Measurements from ENCODE around the gene PSRC1. TPM values are rescaled to one million over a fixed set of nuclear protein-coding genes. Genes with fewer than 3 reads are reported as not detected.

The PSRC1 gene
- total RNA-seq, 1 experiment from 2014 or later = 68.4 TPM

GRCh38 chr1:109295712-109296415 lies 12.9 kb upstream of the PSRC1 start:
- TF ChIP-seq JAZF1 (CRISPR knock-in tag; IDR thresholded peaks at IDR 0.05) (no peak), TCF7 (CRISPR knock-in tag; IDR thresholded peaks at IDR 0.05; ENCODE audit: low read depth) (no peak), ATF3 (CRISPR knock-in tag; conservative IDR thresholded peaks at IDR 0.05) (no peak), SOX15 (CRISPR knock-in tag; IDR thresholded peaks at IDR 0.05) (no peak), ZNF219 (CRISPR knock-in tag; IDR thresholded peaks at IDR 0.05; ENCODE audit: borderline replicate concordance) (no peak), SP1 (CRISPR knock-in tag; conservative IDR thresholded peaks at IDR 0.05) (no peak), GRHL2 (CRISPR knock-in tag; IDR thresholded peaks at IDR 0.05; ENCODE audit: insufficient replicate concordance, severe bottlenecking) (no peak), AFF4 (CRISPR knock-in tag; IDR thresholded peaks at IDR 0.05; ENCODE audit: borderline replicate concordance) (no peak), ZNF263 (CRISPR knock-in tag; IDR thresholded peaks at IDR 0.05; ENCODE audit: low read depth) (no peak), ZNF121 (CRISPR knock-in tag; IDR thresholded peaks at IDR 0.05) (no peak), ZNF396 (CRISPR knock-in tag; IDR thresholded peaks at IDR 0.05; ENCODE audit: borderline replicate concordance) (no peak), NFYB (CRISPR knock-in tag; conservative IDR thresholded peaks at IDR 0.05; ENCODE audit: low read depth) (no peak)
- CTCF ChIA-PET = interaction anchor here (0.5 to 2.1 kb wide), 15 partner anchors 9 to 237 kb away, joined by 3 to 19 read pairs (median 4); partner anchors contain the start of genes CELSR2, MYBPHL, PSRC1 and SARS1
- DNase-seq (ENCODE audit: low spot score) = no peak
- H3K27ac Mint-ChIP-seq = no peak overlapping the region
- H3K4me3 Mint-ChIP-seq = no peak overlapping the region
- POLR2A ChIA-PET = interaction anchor here (1.5 to 2.2 kb wide), 2 partner anchors 10 to 13 kb away, joined by 6 to 12 read pairs; partner anchors contain the start of gene PSRC1
- H3K27me3 Mint-ChIP-seq (ENCODE audit: low read depth) = no peaks in the 10 kb centered on the region
- H3K4me1 Mint-ChIP-seq = peaks cover 15% of the 10 kb centered on the region
- peak; percentile 63 for ATAC-seq
- no peaks in the 10 kb centered on the region for H3K36me3 Mint-ChIP-seq
- no peaks in the 10 kb centered on the region for H3K9me3 Mint-ChIP-seq

- Mint-ChIP-seq H3K4me1 (peaks cover 13% of the 10 kb centered on the region), H3K36me3 (no peaks in the 10 kb centered on the region), H3K27ac (no peak overlapping the region), H3K4me3 (no peak overlapping the region), H3K9me3 (no peaks in the 10 kb centered on the region), H3K27me3 (ENCODE audit: low read depth) (no peaks in the 10 kb centered on the region)
- no peak for DNase-seq (ENCODE audit: low spot score)
- no peak for TF ChIP-seq JAZF1 (CRISPR knock-in tag; IDR thresholded peaks at IDR 0.05)
- no peak for TF ChIP-seq ATF2 (CRISPR knock-in tag; IDR thresholded peaks at IDR 0.05; ENCODE audit: borderline replicate concordance, low read depth)
- TF ChIP-seq GRHL2 (CRISPR knock-in tag; IDR thresholded peaks at IDR 0.05; ENCODE audit: insufficient replicate concordance, severe bottlenecking) = no peak
- no peak for TF ChIP-seq SMAD3 (CRISPR knock-in tag; IDR thresholded peaks at IDR 0.05; ENCODE audit: borderline replicate concordance)
- TF ChIP-seq MXD4 (CRISPR knock-in tag; IDR thresholded peaks at IDR 0.05; ENCODE audit: borderline replicate concordance) = no peak
- TF ChIP-seq ERG (CRISPR knock-in tag; IDR thresholded peaks at IDR 0.05) = no peak
- TF ChIP-seq PREB (CRISPR knock-in tag; IDR thresholded peaks at IDR 0.05; ENCODE audit: borderline replicate concordance) = no peak
- no peak for ATAC-seq
- ChIA-PET POLR2A (no interaction called here), CTCF (no interaction called here)
Observed at GRCh38 chr1:109294481-109294880, 11.5 kb upstream of the PSRC1 start.
